K562 (cell line): Measurements from ENCODE around the gene CPSF2. TPM values are rescaled to one million over a fixed set of nuclear protein-coding genes. Genes with fewer than 3 reads are reported as not detected.

Experiments
- CHD2 ChIP-seq: IDR thresholded peaks from 2 replicates; pipeline ENCODE4 v1.6.1; 2011; ENCODE audit warnings: low read depth, low read length
- E2F1 ChIP-seq: sonication (generic); formaldehyde crosslinking; IDR thresholded peaks from 2 replicates; pipeline ENCODE4 v1.8.1; 2023; ENCODE audit warnings: mild to moderate bottlenecking, missing genetic modification reagents, moderate library complexity
- ELF1 ChIP-seq: fragments of 200-800 bp; sonication (Bioruptor generic); IDR thresholded peaks from 2 replicates; pipeline ENCODE4 v1.6.1; 2016; ENCODE audit warnings: missing genetic modification characterization, missing compliant biosample characterization
- FOXK2 ChIP-seq, 2 experiments: fragments of 450-650 bp; IDR thresholded peaks in 1 of 2; conservative IDR thresholded peaks in 1 of 2; 2 replicates each; pipeline ENCODE4 v1.6.1; 2016; ENCODE audit warnings: low read depth in 2 of 2, mild to moderate bottlenecking in 1 of 2
- HDAC6 ChIP-seq: IDR thresholded peaks from 2 replicates; pipeline ENCODE4 v1.6.1; 2012; ENCODE audit warnings: low read depth, mild to moderate bottlenecking, control low read depth, inconsistent platforms, low read length, moderate library complexity
- HIVEP1 ChIP-seq: fragments of 250-450 bp; sonication (Bioruptor Pico); IDR thresholded peaks from 2 replicates; pipeline ENCODE4 v1.4.0; 2020; ENCODE audit warnings: mild to moderate bottlenecking
- HNRNPL ChIP-seq: fragments of 200-400 bp; formaldehyde crosslinking; IDR thresholded peaks from 2 replicates; pipeline ENCODE4 v1.6.1; 2017; ENCODE audit warnings: low read depth, mild to moderate bottlenecking, low read length
- JUNB ChIP-seq: fragments of 450-650 bp; formaldehyde crosslinking; conservative IDR thresholded peaks from 2 replicates; pipeline ENCODE4 v1.4.0; 2020; ENCODE audit warnings: mild to moderate bottlenecking
- MNT ChIP-seq, 2 experiments: fragments of 450-650 bp; conservative IDR thresholded peaks; 2 replicates each; pipeline ENCODE4 v1.6.1; 2017; ENCODE audit warnings: mild to moderate bottlenecking in 2 of 2, moderate library complexity in 2 of 2
- MTA3 ChIP-seq: fragments of 450-650 bp; formaldehyde crosslinking; IDR thresholded peaks from 2 replicates; pipeline ENCODE4 v1.6.1; 2017; ENCODE audit warnings: mild to moderate bottlenecking, borderline replicate concordance
- NFIC ChIP-seq: fragments of 450-650 bp; IDR thresholded peaks from 2 replicates; pipeline ENCODE4 v1.6.1; 2017; ENCODE audit warnings: mild to moderate bottlenecking, inconsistent platforms
- NR2C2 ChIP-seq, 2 experiments: fragments of 200-800 bp in 1 of 2; sonication (Bioruptor generic) in 1 of 2; sonication (generic) in 1 of 2; formaldehyde crosslinking in 1 of 2; IDR thresholded peaks; 2 replicates each; pipeline versions ENCODE4 v1.6.1 to v1.8.0; 2016 to 2022; ENCODE audit warnings: mild to moderate bottlenecking in 1 of 2, missing compliant biosample characterization in 1 of 2, missing genetic modification characterization in 1 of 2, missing genetic modification reagents in 1 of 2
- PHF8 ChIP-seq: fragments of 200-600 bp; sonication (generic); IDR thresholded peaks from 2 replicates; pipeline ENCODE4 v1.6.1; 2012; ENCODE audit warnings: mixed run types, mild to moderate bottlenecking, inconsistent platforms, low read length, moderate library complexity, borderline replicate concordance
- RFX1 ChIP-seq: fragments of 450-650 bp; IDR thresholded peaks from 2 replicates; pipeline ENCODE4 v1.6.1; 2016; ENCODE audit warnings: mild to moderate bottlenecking, moderate library complexity
- SRSF7 ChIP-seq: fragments of 200-400 bp; formaldehyde crosslinking; optimal IDR thresholded peaks from 2 replicates; pipeline ENCODE3; 2017; ENCODE audit warnings: mild to moderate bottlenecking, low read depth, low read length
- STAT6 ChIP-seq: sonication (generic); formaldehyde crosslinking; IDR thresholded peaks from 2 replicates; pipeline ENCODE4 v1.8.1; 2023; ENCODE audit warnings: mild to moderate bottlenecking, missing genetic modification reagents
- TCF7L2 ChIP-seq: fragments of 150-350 bp; IDR thresholded peaks from 2 replicates; pipeline ENCODE4 v1.6.1; 2016; ENCODE audit warnings: low read depth, mild to moderate bottlenecking, low read length, moderate library complexity
- UBTF ChIP-seq, 2 experiments: IDR thresholded peaks; 2 replicates each; pipeline ENCODE4 v1.6.1; 2012; ENCODE audit warnings: improper control_type of control experiment in 2 of 2, low read depth in 2 of 2, low read length in 2 of 2, borderline replicate concordance in 1 of 2
- ZNF586 ChIP-seq: fragments of 450-650 bp; formaldehyde crosslinking; conservative IDR thresholded peaks from 2 replicates; pipeline ENCODE4 v1.4.0; 2020; ENCODE audit warnings: mild to moderate bottlenecking, moderate library complexity
- ZNF644 ChIP-seq: fragments of 200-800 bp; sonication (Bioruptor generic); IDR thresholded peaks from 2 replicates; pipeline ENCODE4 v1.6.1; 2016; ENCODE audit warnings: low read depth, missing genetic modification characterization, missing compliant biosample characterization
- polyA plus RNA-seq, 8 experiments: library from polyadenylated mRNA; depleted of rRNA in 4 of 8; stranded (reverse) in 5 of 8; unstranded in 3 of 8; fragments of >200 nt; fragmentation: Nextera tagmentation in 2 of 8; fragmentation: Illumina TruSeq in 1 of 8; extraction: Ambion mirVana in 2 of 8; extraction: Trizol in 1 of 8; gene quantifications; 2 replicates each; pipeline versions ENCODE4 v1.2.1 to v1.2.3, GENCODE V29; 2011 to 2014; ENCODE audit warnings: inconsistent platforms in 1 of 8, missing spikeins in 1 of 8
- total RNA-seq, 7 experiments: library from RNA; depleted of rRNA in 6 of 7; stranded (reverse); fragments of >200 nt in 6 of 7; fragmentation: Illumina TruSeq in 2 of 7; extraction: Trizol in 2 of 7; gene quantifications; 2 replicates each; pipeline versions ENCODE4 v1.2.1 to v1.2.3, GENCODE V29; 2011 to 2021; ENCODE audit warnings: low replicate concordance in 1 of 7

The CPSF2 gene
- total and polyA plus RNA-seq, 9 of the 15 experiments (the other 6 are each of a cell fraction or from before 2014, with no cell fraction given): 20.8 to 71.3 (median 49.0) TPM

GRCh38 chr14:92121670-92122350, at the start of gene CPSF2, which contains the start of gene NDUFB1 (continued):
- peak; percentile 31; the same call in 1 of the 2 replicates for TF ChIP-seq MTA3
- TF ChIP-seq UBTF (IDR thresholded peaks at IDR 0.05; ENCODE audit: borderline replicate concordance in 1 of 2, low read depth in 2 of 2, low read length in 2 of 2): peak; percentile 48 to 63; a peak in 2 of 4 replicates
- no peak for TF ChIP-seq ZNF586 (CRISPR knock-in tag)
- TF ChIP-seq ZNF644 (tag): no peak
- no peak for TF ChIP-seq CHD2
- TF ChIP-seq HDAC6: no peak
- no peak for TF ChIP-seq RFX1
- peak; percentile 47 to 100; a peak in 3 of 4 replicates for TF ChIP-seq FOXK2 (conservative IDR thresholded peaks at IDR 0.05 in 1 of 2, IDR thresholded peaks at IDR 0.05 in 1 of 2; ENCODE audit: low read depth in 2 of 2)
- no peak for TF ChIP-seq HIVEP1 (CRISPR knock-in tag)
- TF ChIP-seq NR2C2 (CRISPR knock-in tag; IDR thresholded peaks at IDR 0.05): no peak
- TF ChIP-seq NR2C2 (tag; IDR thresholded peaks at IDR 0.05): peak; percentile 95
- TF ChIP-seq HNRNPL: no peak
- no peak for TF ChIP-seq SRSF7
- TF ChIP-seq PHF8: peak; percentile 97
- TF ChIP-seq ELF1: no peak
- TF ChIP-seq JUNB (CRISPR knock-in tag): no peak
- TF ChIP-seq TCF7L2: peak; percentile 89
- no peak for TF ChIP-seq STAT6
- peak; percentile 46 for TF ChIP-seq NFIC
- peak; percentile 53 to 66 for TF ChIP-seq MNT (conservative IDR thresholded peaks at IDR 0.05)
- no peak; the same call in 1 of the 2 replicates for TF ChIP-seq E2F1 (CRISPR knock-in tag)
